ENCODE data around the gene DAND5.
A peak's percentile ranks its signal among the peaks of the same experiment; 100 is the strongest.

Gene DAND5

DNA sequence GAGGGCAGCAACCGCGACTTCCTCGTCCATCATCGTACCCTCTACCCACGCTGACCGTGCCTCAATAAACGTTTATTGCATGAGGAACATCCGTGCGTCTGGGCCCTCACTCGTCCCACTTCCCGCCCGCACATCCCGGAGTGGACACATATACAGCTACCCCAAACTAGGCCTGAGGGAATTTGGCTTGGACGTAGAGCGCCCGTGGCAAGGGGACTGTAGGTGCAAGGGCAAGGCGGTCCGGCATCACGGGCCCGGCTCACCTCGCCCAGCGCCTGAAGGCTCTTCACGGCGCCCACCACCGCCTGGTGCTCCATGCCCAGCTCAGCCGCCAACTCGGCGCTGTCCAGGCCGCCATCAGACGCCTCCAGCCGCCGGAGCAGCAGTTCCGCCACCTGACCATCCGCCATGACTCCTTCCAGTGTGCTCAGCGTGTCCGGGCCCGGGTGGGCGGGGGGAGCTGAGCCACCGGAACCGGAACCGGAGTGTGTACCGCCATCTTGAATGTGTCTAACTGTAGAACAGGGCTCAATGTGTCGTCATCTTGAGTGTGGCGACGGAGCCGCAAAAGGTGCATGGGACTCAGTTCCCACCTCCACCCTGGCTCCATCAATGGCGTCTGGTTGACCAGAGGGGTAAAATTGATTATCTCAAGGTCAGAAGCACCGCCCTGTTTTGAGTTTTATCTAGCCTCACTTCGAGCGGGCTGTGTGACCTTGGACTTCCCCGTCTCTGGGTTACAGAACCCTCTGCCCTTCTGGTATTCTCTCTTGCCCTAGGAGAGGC lies 35.9 kb upstream of the DAND5 start, which contains the start of gene FARSA:
Gene FARSA (minus strand): TSS at position 425 of the 786 bp plus-strand sequence. CDS start 15 bp downstream, at position 410.
- Histone ChIP-seq H3K27ac (peak within 1 kb of the TSS; percentile 82 to 87), H3K4me3 (peak within 1 kb of the TSS; percentile 94)
- TF ChIP-seq, protein P1, sequence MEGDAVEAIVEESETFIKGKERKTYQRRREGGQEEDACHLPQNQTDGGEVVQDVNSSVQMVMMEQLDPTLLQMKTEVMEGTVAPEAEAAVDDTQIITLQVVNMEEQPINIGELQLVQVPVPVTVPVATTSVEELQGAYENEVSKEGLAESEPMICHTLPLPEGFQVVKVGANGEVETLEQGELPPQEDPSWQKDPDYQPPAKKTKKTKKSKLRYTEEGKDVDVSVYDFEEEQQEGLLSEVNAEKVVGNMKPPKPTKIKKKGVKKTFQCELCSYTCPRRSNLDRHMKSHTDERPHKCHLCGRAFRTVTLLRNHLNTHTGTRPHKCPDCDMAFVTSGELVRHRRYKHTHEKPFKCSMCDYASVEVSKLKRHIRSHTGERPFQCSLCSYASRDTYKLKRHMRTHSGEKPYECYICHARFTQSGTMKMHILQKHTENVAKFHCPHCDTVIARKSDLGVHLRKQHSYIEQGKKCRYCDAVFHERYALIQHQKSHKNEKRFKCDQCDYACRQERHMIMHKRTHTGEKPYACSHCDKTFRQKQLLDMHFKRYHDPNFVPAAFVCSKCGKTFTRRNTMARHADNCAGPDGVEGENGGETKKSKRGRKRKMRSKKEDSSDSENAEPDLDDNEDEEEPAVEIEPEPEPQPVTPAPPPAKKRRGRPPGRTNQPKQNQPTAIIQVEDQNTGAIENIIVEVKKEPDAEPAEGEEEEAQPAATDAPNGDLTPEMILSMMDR (IDR thresholded peaks at IDR 0.05), result no peak
- peak; percentile 96 for DNase-seq (ENCODE audit: low spot score)

DNA sequence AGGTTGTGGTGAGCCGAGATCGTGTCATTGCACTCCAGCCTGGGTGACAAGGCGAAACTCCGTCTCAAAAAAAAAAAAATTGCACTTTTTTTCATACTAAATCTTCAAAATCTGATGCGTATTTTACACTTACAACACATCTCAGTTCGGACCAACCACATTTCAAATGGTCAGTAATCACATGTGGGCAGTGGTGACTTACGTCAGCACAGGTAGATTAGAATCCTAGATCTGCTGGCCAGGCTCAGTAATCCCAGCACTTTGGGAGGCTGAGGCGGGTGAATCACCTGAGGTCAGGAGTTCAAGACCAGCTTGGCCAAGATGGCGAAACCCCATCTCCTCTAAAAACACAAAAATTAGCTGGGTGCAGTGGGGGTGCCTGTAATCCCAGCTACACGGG lies 34.3 kb upstream of the DAND5 start:
- no peak for DNase-seq (ENCODE audit: low spot score)
- H3K4me3 ChIP-seq, result no peak overlapping the region
- no peak overlapping the region for H3K27ac ChIP-seq
- TF ChIP-seq, protein P1 (IDR thresholded peaks at IDR 0.05), result no peak

DNA sequence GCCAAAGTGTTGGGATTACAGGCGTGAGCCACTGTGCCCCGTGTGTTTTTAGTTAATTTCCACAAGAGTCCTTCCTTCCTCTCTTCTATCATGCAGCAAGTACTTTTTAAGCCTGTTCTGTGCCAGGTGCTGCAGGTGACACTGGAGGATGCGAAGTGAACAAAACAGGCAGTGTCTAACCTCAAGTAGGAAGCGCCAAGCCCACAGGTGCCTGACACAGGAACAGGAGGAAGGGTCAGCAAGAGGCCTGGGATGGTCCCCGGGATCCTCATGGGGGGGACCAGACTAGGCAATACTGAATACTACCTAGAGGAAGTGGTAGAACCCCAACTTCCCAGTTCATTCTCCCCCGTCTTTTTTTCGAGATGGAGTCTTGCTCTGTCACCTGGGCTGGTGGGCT lies 32.8 kb upstream of the DAND5 start:
- no peak for DNase-seq (ENCODE audit: low spot score)
- H3K27ac ChIP-seq, result no peak overlapping the region
- TF ChIP-seq, protein P1 (IDR thresholded peaks at IDR 0.05), result no peak
- H3K4me3 ChIP-seq, result no peak overlapping the region

DNA sequence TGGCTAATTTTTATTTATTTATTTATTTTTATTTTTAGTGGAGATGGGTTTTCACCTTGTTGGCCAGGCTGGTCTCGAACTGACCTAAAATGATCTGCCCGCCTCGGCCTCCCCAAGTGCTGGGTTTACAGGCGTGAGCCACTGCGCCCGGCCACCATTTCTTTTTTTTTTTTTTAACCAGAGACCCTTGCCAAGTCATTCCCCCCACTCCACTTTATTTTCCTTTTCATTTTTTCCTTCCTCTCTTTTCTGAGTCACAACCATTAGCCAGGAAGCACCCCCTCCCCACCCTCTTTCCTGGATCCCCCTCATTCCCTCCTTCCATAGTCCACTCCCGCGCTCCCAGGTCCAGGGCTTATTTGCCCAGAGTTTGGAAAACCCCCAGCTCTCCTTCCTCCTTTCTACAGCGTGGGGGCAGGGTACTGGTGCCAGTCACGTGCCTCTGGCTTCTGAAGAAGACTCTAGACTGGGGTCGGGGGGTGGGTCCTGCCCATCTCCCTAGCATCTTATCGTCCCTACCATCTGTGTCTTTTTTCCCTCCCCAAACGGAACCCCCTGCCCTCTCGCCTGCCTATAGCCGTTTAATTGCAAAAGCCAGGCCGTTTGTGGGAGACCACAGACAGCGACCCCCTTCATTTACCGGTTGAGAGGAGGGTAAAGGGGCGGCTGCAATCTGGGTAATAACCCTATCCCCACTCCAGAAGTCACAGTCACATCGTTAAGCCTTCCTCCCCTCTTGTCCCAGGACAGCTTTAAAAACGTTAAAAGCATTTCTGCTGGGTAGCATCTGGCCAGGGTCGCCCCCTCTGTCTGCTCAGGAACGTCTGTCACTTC lies 32.1 kb upstream of the DAND5 start:
- Histone ChIP-seq H3K27ac (peak overlapping the region; percentile 77 to 96), H3K4me3 (peak overlapping the region; percentile 94)
- no peak for DNase-seq (ENCODE audit: low spot score)
- TF ChIP-seq, protein P1 (IDR thresholded peaks at IDR 0.05), result no peak

DNA sequence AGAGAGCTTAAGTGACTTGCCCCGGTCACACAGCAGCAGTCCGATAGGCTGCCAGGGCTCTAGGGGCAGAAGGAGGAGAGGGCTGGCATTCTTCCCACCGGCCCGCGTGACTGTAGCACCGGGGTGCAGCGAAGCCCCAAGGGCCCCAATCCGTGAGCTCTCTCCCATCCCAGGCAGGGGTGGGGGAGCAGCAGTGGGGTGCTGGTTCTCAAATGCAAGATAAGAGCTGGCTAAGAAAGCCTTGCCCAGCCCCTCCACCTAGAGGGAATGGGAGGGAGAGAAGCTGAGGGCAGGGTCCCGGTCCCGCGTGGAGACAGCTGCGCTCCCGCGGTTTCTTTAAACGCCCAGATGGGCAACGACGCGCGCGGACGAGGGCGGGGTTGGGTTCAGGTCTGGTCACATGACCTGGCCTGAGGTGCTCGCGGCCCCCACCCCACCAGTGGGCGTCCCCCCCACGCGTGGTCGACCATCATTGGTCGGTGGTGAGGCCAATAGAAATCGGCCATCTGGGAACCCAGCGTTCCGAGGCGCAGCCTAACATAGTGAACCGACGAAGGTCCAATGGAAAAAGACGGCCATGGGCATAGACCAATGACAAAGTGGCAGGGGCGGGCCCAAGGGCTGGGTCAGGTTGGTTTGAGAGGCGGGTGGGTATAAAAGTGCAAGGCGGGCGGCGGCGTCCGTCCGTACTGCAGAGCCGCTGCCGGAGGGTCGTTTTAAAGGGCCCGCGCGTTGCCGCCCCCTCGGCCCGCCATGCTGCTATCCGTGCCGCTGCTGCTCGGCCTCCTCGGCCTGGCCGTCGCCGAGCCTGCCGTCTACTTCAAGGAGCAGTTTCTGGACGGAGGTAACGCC lies 31.2 kb upstream of the DAND5 start, which contains the start of gene CALR:
Gene CALR (plus strand): TSS at position 683 of the 852 bp plus-strand sequence. CDS start 71 bp downstream, at position 754.
- peak within 1 kb of the TSS; percentile 95 to 96 for H3K27ac ChIP-seq
- peak; percentile 100 for DNase-seq (ENCODE audit: low spot score)
- peak within 1 kb of the TSS; percentile 94 for H3K4me3 ChIP-seq
- TF ChIP-seq, protein P1 (IDR thresholded peaks at IDR 0.05), result no peak

DNA sequence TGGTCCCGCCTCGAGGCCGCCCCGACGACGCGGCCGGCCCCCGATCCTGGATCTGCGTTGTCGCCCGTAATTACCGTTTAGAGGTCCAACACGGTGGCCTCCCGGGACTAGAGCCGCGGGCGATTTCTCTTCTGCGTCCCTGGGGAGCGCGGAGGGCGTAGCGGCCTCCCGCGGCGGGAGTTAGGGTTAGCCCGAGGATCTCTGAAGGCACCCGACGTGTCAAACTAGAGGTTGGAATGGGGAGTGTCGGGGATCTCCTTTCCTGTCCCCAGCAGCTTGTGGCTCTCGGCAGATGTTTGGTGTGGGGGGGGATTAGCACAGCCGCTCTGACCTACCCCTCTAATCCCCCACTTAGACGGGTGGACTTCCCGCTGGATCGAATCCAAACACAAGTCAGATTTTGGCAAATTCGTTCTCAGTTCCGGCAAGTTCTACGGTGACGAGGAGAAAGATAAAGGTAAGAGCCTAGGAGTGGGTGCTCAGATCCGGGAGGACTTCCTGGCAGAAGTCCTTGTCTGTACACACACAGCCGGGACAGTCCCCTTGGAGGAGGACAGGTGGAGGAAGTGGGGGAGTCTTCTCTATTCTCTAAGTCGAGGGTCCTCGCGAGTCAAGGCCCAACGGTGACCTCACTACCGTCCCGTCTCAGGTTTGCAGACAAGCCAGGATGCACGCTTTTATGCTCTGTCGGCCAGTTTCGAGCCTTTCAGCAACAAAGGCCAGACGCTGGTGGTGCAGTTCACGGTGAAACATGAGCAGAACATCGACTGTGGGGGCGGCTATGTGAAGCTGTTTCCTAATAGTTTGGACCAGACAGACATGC lies 30.4 kb upstream of the DAND5 start:
- DNase-seq (ENCODE audit: low spot score), result no peak
- H3K4me3 ChIP-seq, result peak overlapping the region; percentile 94
- peak overlapping the region; percentile 95 to 96 for H3K27ac ChIP-seq
- TF ChIP-seq, protein P1 (IDR thresholded peaks at IDR 0.05), result no peak
